ENCODE measurements around the gene KRTAP16-1.
"Not testable (repeated sequence)": the region's sequence is repeated elsewhere in the genome, so short reads cannot be mapped to it uniquely, and the experiment has no call there.

Gene KRTAP16-1, protein sequence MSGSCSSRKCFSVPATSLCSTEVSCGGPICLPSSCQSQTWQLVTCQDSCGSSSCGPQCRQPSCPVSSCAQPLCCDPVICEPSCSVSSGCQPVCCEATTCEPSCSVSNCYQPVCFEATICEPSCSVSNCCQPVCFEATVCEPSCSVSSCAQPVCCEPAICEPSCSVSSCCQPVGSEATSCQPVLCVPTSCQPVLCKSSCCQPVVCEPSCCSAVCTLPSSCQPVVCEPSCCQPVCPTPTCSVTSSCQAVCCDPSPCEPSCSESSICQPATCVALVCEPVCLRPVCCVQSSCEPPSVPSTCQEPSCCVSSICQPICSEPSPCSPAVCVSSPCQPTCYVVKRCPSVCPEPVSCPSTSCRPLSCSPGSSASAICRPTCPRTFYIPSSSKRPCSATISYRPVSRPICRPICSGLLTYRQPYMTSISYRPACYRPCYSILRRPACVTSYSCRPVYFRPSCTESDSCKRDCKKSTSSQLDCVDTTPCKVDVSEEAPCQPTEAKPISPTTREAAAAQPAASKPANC

DNA sequence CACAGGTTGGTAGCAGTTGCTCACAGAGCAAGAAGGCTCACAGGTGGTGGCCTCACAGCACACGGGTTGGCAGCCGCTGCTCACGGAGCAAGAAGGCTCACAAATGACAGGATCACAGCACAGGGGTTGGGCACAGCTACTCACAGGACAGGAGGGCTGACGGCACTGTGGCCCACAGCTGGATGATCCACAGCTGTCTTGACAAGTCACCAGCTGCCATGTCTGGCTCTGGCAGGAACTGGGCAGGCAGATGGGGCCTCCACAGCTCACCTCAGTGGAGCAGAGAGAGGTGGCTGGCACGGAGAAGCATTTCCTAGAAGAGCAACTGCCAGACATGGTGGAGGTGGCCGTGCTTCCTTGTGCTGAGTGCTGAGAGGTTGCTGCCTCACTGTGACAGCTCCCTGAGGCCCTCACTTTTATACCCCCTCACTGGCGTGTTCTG lies at the start of gene KRTAP16-1:
Gene KRTAP16-1, minus strand, starts transcription at position 392 of the 442 bp plus-strand sequence. Its CDS starts 56 bp downstream, at position 336.
- DNase-seq, result no peak

DNA sequence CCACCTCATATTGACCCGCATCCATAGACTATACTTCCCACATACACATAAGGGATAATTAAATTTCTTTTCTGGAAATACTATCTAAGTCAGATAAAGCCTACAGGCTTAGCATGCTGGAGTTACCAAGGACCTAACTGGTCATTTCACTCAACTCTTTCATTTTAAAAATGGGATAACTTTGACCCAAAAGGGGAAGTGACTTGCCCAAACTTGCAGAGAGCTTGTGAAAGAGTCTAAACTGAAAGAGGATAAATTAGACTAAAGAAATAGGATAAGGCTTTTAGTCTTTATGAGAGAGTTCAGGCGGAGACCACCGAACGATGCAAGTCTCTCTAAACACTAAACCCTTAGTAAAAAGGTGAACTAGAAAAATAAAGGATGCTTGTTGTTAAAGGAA lies 45.4 kb upstream of the KRTAP16-1 start:
- no peak for DNase-seq

- no peak for DNase-seq
These were observed 43.7 kb upstream of the KRTAP16-1 start for GRCh38 chr17:41352597-41353366.

DNA sequence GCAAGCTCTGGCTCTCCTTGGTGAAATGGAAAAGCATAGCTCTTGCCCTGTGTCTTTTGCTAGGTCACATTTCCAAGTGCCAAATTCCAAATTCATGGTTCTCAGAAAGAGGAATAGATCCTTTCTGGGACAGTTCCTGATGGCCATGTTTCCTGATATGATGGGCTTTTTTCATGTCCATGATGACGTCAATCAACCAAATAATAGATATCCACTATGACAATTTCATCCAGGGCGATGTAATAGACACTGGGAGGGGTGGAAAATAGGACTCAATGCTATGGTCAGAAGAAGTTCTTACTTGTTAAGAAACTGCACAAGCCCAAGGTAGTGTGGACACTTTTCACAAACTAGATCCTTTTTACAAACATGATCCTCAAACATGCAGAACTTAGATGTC lies 42.1 kb upstream of the KRTAP16-1 start:
- no peak for DNase-seq

- not testable (repeated sequence) for DNase-seq
These were observed 41.3 kb upstream of the KRTAP16-1 start, which contains the start of gene KRT33A for GRCh38 chr17:41350381-41350878. KRT33A (minus strand) TSS chr17:41350828; CDS start chr17:41350767, 61 bp downstream.

DNA sequence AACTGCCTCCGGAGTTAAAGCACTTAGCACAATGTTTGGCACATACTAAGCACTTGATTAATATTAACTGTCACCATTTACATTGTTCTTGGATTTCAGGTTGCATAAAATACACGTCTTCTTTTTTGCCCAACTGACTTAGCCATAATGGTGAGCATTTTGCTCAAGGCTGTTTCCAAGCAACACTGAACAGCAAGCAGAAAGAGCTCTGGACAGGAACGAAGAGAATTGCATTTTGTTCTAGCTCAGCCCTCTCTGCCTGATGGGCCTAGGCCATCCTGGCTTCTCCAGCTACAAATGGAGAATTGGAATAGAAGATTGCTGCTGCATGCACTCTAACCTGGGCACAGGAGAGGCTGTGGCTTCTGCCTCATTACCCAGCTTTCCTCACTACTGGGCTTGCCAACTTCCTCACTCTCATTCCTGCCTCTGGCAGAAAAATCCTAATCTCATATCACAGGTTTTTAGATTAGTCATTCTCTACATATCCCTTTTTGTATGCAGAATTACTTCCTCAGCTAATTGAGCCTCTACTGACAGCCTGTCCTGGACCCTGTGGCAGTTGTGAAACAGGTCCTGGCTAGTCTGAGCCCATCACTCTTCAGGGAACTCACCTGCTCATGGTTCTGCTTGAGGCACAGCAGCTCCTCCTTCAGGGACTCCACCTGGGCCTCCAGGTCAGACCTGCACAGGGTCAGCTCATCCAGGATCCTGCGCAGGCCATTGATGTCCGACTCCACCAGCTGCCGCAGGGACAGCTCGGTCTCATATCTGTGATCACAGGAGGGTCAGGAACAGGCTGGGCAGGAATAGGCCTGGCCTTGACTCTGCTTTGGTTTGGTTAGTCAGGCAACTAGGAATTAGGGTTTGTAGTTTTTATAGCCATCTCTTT lies 39.0 kb upstream of the KRTAP16-1 start:
- DNase-seq, result peak; percentile 24

DNA sequence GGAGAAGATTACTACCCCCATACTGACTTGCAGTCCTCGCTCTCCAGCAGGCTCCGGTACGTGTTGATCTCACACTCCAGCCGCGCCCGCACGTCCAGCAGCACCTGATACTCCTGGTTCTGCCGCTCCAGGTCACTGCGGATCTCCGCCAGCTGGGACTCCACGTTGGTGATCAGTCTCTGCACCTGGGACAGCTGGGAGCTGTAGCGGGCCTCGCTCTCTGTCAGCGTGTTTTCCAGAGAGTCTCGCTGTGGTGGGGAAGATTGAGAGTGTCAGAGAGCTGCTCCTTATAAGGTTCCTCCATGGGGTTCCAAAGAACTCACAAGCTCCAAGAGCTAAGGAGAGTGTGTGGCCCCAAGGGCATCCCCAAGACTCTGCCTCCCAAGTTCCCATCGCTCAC lies 37.3 kb upstream of the KRTAP16-1 start:
- not testable (repeated sequence) for DNase-seq

DNA sequence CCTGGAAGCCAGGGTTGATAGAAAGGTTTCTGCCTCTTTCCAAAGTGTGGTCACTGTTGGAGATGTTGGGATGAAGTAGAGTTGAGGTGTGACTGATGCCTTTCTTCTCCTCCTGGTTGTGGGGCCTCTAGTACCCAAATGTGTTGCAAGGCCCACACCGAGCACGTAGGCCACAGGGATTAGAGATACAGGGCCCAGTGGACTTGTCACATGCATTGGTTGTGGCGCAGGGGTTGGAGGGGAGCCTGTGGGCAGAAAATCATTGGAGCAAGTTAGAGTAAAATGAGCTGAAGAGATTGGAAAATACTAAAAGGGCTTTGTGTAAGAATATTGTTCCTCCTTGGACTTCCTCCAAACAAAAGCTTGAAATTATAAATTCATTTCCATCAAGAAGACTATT lies 36.9 kb upstream of the KRTAP16-1 start:
- DNase-seq, result no peak

GRCh38 chr17:41343029-41343428 lies 33.9 kb upstream of the KRTAP16-1 start:
- DNase-seq, result no peak

GRCh38 chr17:41340934-41341861 lies 32.1 kb upstream of the KRTAP16-1 start:
- DNase-seq, result no peak

DNA sequence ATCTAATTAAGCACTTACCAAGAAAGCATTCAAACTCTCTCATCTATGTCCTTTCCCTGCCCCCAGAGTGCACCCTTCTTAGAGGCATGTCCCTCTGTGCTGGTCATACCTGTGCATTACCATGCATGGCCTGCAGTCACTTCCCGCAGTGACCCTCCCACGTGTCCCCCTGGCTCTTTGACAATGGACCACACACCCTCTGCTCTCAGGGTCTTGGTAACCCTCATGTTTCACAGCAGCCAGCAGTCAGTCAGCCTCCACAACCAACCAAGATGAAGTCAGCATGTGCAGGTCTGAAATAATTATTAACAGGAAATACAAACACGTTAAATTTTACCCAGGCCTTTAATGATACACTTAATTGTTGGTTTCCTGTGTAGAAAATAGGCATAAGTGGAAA lies 31.4 kb upstream of the KRTAP16-1 start:
- DNase-seq, result no peak

DNA sequence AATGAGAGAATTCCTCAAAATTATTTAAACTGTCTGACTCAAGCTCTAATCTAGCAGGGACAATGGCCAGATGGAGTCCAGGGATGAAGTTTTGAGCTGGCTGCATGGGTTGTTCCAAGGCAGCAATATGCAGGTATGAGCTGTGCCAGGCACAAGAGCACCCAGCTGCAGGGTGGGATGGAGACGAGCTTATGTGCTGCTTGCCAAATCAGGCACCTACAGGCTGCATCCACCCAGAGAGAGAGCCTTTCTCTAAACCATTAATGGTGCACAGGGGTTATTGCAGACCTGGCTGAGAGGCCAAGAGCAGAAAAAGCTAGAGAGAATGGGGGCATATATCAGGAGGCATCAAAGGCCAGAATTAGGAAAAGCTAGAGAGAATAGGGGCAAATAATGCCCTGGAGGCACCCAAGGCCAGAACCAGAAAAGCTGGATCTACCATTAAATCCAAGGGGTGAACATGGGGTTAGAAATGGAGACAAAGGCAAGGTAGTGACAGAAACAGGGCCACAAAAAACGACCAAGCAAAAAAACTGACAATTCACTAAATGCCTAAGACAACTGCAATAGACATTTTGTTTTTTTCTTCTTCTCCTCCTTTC lies 30.6 kb upstream of the KRTAP16-1 start:
- DNase-seq, result no peak

DNA sequence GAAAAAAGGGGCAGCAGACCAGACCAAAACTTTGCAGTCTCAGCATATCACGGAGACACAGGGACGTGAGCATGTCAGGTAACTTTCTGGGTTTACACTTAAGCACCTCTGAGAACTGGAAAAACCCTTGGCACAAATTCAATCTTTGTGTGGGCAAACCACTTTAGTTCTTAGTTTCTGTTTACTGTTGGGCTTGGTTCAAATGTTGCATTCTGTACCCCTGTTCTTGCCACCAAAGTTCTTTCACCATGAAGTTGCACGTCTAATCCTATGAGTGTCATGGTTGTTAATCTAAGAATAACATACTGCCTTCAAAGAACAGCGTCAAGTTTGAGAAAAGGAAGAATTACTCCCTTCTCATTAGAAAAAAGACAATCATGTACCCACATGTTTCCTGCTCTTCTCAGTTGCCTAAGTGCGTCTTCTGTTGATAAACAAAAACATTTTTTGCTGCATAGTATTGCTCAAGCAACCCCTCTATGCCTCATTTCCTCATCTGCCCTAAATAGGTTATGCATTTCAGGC lies 29.9 kb upstream of the KRTAP16-1 start:
- no peak for DNase-seq

DNA sequence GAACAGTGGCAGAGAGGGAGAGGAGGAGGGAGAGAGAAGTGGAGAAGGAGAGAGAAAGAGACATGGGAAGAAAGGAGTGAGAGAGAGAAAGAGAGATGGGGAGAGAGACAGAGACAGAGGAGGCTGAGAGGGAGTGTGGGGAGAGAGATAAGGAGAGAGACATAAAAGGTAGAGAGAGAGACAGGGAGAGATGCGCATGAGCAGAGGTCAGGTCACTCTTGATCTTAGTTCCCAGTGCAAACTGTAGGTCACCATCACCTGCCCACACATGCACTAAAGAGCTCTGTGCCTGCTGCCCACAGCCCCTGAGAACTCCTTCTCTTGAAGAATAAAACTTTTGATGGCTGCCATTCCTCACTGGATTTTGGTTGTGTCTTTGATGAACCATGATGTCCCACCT lies 26.6 kb upstream of the KRTAP16-1 start:
- no peak for DNase-seq

- DNase-seq, result no peak
These were observed 25.5 kb upstream of the KRTAP16-1 start for GRCh38 chr17:41334385-41335305.

GRCh38 chr17:41333836-41334235 lies 24.7 kb upstream of the KRTAP16-1 start:
- no peak for DNase-seq

- no peak for DNase-seq
These were observed 24.0 kb upstream of the KRTAP16-1 start for GRCh38 chr17:41333098-41333497.

DNA sequence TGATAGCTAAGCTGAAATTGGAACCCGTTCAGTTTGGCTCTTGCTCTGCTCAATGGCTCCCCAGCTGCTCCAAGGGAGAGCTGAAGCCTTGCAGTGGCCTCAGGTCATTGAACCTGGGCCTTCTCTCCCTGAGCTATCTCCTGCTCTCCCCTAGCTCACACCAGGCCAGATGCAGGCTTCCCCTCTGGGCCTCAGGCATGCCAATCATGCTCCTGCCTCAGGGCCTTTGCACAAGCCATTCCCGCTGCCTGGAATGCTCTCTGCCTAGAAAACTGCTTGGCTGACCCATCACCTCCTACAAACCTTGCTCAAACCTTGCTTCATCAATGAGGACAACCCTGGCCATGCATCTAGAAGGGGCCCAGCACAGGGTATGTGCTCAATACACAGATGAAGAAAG lies 23.1 kb upstream of the KRTAP16-1 start:
- DNase-seq, result no peak

DNA sequence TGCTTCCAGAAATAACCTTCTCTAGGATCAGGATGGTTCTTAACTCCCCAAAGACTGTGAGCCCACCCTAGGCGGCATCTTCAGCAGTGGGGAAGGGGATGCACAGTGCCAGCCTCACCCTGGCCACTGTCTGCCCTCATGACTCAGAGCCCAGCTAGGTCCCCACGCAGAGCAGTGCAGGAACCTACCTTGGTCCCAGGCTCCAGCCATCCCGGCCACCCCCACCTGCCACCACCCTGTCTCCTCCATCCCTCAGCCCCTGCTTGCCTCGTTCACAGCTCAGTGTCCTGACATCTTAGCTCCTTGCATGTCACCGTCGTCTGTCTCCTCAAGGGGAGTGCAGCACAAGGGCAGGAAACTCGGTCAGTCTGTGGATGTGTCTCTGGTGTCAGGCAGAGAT lies 22.5 kb upstream of the KRTAP16-1 start:
- DNase-seq, result no peak
